Activated gamma-delta T cell (primary cell): ENCODE data around the gene GFOD1.

ENCODE experiments used
- DNase-seq: peaks from one replicate; lab custom pipeline; 2025; lab: John Stamatoyannopoulos, UW

The GFOD1 gene

DNA sequence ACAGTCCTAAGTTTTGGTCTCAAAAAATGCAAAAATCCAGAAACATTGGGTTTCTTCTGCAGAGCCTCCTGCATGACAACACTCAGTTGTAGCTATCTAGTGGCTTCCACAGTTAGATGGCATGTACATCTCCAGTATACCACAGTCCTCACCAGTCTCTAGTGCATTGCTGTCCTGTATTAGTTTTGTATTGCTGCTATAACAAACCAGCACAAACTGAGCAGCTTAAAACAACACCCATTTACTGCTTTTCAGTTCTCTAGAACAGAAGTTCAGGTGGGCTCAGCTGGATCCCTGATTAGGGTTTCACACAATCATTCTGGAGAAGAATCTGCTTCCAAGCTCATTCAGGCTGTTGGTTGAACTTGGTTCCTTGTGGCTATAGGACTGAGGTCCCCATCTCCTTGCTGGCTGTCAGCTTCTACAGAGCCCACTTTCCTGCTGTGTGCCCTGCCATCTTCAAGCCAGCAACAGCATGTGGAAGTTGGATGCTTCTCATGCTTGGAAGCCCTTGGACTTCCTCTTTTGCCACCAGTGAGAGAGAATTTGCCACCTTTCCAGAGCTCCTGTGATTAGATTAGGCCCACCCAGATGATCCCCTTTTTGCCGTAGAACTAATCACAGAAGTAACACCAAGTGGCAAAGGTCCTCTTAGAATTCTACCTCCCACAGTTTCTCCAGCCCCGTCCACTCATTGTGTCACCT is 110.2 kb downstream of the GFOD1 start:
- DNase-seq: no peak

DNA sequence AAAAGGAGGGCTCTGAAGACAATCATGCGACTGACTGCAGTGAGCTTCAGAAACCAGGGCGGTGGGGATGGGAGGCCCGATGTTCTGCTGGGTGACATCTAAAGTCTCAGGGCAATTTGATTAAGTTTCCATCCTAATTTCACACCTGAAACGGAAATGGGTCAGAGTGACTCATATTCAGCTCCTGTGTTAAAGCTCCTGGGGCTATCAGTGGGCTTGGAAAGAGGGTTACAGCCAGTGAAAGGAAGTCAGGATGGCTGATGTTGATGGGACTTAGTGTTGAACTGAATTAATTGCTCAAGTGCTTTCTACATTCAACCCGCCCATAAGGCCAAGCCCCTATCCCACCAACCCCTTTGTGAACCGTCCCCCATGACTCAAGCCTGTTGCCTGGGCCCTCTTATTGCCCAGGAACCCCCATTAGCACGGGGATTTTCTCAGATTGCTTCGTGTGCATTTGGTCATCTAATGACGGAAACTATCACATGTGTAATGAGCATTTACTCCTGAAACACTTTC is 112.0 kb downstream of the GFOD1 start:
- DNase-seq: no peak

DNA sequence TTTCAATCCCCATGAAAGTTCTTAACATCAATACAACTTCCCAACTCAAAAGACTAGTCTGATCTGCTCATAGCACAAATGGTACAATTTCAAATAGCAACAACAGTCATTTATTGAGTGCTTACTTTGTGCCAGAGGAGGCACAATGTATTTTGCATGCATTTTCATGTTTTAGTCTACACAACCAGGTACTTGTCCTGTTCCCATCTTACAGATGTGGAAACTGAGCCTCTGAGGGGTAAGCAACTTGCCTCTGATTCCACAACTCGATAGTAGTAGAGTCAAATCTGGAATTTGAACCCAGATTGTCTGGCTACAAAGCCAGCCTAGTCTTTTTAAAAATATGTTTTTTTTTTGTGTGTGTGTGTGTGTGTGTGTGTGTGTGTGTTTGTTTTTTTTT is 113.5 kb downstream of the GFOD1 start:
- no peak for DNase-seq

- no peak for DNase-seq
Observed at GRCh38 chr6:13373488-13373886, 113.9 kb downstream of the GFOD1 start.

- DNase-seq: no peak
Observed at GRCh38 chr6:13372688-13373487, 114.5 kb downstream of the GFOD1 start.

GRCh38 chr6:13372076-13372475 is 115.3 kb downstream of the GFOD1 start:
- DNase-seq: no peak

DNA sequence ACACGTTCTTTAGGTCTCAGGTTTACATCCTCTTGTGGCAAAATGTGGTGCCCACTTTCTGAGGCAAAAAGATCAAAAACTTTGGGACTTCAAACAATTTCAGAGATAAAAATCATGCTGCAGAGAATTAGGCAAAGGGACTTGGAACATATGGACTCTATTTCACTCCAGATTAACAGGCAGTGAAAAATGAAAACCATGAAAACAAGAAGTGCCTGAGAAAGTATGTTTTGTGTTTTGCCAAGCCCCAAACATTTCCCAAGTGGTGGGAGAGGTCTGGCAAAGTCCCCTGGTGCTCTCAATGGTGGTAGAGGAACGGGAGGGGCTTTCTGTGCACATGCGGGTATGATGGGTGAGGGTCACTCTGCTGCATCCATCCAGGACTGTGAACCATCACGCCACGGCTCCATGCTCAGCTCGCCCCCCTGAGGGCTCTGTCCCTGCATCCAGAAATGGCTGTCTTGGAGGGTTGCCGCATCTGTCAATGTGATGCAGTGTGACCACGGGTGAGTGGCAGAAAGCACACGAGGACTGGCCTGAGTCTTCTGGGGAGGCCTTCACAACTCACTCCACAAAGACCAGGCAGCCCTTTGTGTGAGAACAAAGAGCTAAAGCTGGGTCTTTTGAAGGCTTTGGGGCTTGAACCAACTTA is 115.9 kb downstream of the GFOD1 start:
- no peak for DNase-seq

- no peak for DNase-seq
Observed at GRCh38 chr6:13370623-13371022, 116.8 kb downstream of the GFOD1 start.

DNA sequence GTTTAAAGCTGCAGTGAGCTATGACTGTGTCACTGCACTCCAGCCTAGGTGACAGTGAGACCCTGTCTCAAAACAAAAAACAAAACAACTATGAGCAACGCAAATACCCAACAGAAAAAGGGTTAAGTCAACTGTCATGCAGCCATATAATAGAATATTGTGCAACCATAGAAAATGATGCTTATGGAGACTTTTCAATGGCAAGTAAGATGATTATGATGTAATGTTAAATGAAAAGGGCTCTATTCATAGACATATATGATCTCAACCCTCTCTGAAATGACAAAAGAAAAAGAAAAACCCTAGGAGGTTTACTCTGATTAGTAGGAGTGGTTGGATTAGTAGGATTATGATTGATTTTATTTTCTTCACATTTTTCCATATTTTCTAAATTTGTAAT is 117.8 kb downstream of the GFOD1 start:
- DNase-seq: no peak

GRCh38 chr6:13368731-13369115 is 118.7 kb downstream of the GFOD1 start:
- no peak for DNase-seq

GRCh38 chr6:13368079-13368730 is 119.2 kb downstream of the GFOD1 start:
- no peak for DNase-seq

DNA sequence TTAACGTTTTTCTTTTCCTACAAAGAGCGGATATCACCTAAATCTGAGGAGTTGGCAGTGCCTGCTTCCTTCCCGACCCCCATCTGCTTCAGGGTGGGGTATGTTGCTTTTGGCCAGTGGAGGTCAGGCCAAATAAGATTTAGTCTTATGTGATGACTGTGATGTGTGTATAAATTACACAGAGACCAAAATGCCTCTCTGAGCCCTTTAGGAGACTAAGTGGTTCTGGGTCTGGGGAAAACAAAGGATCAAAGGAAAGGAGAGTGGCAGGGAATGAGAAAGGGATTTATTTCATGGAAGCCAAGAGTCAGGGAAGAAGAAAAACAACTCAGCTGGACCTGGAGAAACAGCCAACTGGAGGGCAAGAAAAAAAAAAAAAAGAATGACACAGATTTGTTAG is 120.0 kb downstream of the GFOD1 start:
- no peak for DNase-seq

DNA sequence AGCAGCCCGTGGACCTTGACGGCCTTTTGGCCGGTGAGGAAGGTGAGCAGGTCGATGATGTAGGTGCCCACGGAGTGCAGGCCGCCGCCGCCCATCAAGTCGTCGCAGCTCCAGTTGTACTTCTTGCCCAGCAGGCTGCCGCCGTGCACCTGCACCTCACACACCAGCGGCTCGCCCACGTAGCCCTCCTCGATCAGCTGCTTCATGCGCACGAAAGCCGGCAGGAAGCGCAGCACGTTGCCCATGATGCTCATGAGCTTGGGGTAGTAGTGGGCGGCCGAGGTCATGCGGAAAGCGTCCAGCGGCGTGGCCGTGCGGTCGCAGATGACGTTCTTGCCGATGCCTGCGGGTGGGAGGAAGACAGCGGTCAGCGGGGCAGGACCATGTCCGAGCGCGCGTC is 122.1 kb downstream of the GFOD1 start:
- no peak for DNase-seq

- DNase-seq: no peak
Observed at GRCh38 chr6:13364842-13365241, 122.6 kb downstream of the GFOD1 start.

DNA sequence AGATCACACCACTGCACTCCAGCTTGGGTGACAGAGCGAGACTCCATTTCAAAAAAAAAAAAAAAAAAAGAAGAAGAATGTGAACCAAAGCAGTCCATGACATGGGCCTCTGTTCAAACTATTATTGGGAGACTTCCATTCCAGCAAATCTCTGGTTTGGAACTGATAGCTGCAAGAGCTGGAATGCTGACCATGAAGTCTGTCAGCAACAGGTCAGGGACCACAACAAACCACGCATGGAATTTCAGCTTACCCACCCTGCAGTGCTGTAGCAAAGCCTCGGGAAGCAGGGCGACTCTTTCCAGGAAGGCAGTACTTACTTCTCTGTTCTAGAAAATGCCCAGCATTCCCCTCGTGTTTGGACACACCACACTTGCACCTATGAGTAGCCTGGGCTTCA is 125.0 kb downstream of the GFOD1 start:
- DNase-seq: no peak

GRCh38 chr6:13360671-13361540 is 126.5 kb downstream of the GFOD1 start:
- DNase-seq: no peak

DNA sequence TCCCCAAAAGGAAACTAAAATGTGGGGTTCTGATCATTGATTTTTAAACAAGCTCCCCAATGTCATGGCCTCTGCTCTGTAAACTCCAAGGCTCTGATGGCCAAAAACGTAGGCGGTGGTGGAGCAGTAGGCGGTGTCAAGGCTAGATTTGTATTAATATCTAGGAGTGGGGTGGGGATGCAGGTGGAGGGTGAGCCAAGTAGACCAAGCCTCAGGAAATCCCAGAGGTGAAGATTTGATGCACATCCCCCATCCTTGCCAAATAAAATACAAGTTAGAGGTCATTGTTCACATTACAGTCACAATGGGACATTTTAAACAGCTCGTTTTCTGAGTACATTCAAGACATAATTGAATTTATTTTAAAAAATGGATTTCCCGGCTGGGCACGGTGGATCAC is 128.1 kb downstream of the GFOD1 start:
- DNase-seq: no peak

- DNase-seq: no peak
Observed at GRCh38 chr6:13358511-13358910, 128.9 kb downstream of the GFOD1 start.

DNA sequence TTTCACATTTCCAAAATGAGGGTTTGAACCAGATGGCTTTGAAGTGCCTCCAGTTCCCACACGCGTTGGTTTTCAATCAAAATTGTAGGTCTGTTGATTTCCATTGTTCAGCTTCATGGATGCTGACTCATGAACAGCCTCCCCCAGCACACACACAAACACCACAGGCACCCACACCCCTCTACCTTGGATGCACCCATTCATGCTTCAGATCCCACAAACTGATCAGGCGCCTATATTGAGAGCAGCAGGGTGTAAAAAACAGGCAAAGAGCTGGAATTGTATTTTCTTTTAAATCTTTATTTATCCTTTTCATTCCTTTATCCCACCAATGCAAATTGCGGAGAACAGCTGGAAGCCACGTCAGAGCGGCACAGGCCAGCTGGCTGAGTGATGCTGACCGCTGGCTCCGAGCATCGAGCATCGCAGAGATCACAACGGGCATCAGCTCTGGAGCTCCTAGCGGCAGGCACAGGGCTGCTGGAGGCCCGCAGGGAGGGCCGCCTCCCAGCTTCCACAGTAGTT is 129.8 kb downstream of the GFOD1 start:
- DNase-seq: no peak

DNA sequence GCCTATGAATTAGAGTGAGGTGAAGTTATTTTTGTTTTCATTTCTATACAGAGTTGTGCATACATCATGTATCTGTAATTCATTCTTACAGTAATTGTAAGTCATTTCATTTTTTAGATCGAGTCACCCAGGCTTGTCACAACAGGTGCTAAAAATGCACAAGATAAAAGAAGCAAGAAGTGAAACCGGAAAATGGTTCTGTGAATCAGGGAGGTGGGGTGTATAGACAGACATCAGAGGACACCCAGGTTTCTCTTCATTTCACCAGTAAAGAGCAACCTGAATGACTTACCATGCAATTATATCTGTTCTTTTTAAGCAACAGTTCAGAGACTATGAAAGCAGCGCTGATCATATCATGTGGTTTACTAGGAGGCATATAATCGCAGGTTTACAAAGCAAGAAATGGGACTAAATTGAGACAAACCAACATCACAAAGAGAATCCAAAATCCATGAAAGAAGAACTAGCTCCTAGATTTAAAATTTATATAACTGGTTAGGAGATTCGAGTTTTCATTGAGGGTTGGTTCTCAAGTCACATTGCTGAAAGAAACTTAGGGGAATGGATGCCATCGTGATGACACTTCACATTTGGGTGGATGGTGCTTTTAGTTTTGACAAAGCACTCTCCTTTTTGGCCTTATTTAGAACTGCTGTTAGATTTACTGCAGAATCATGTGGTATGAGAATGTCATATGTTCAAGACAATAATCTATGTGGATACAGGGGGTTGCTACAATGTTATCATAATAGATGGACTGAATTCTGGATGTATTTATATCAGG is 131.2 kb downstream of the GFOD1 start:
- no peak for DNase-seq
